ENCODE measurements around the gene NRK.
"Not testable (repeated sequence)": the region's sequence is repeated elsewhere in the genome, so short reads cannot be mapped to it uniquely, and the experiment has no call there.

Gene NRK

DNA sequence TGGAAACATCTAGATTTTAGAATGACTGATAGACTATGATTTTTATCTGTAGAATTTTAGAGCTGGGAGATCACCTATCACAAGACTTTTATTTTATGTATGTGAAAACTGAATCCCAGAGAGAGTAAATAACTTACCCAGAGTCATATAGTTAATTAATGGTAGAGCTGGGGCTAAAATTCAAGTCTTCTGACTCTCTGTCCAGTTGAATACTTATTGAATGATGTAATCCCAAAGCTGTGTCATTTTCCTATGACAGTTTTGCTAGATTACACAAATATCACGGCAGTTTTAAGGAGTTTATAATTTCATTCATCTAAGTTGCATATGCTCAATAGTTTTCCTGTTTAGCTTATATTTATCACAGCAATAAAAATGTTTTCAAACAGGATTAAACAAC lies 6.7 kb downstream of the NRK start:
- Histone ChIP-seq H3K4ac (ENCODE audit: low read depth, low read length) (no peak overlapping the region), H2AK5ac (ENCODE audit: low read length) (no peak overlapping the region), H3K23ac (ENCODE audit: low read length) (no peak overlapping the region), H3K18ac (ENCODE audit: low read length) (no peak overlapping the region), H4K5ac (ENCODE audit: low read length) (no peak overlapping the region), H3K79me2 (ENCODE audit: control insufficient read depth, insufficient read depth, low read length) (no peaks in the 10 kb centered on the region), H3K56ac (ENCODE audit: low read length) (no peak overlapping the region), H2BK5ac (ENCODE audit: low read length) (no peak overlapping the region), H3K27me3 (ENCODE audit: insufficient read depth, low read length, poor library complexity) (no peaks in the 10 kb centered on the region), H3K4me3 (ENCODE audit: low read length) (no peak overlapping the region), H2BK15ac (replicated peaks; ENCODE audit: low read depth) (no peak overlapping the region), H3K27ac (ENCODE audit: low read depth, low read length) (no peak overlapping the region), H3K79me1 (ENCODE audit: low read length) (no peaks in the 10 kb centered on the region), H2BK120ac (ENCODE audit: low read depth, low read length) (no peak overlapping the region), H4K8ac (ENCODE audit: low read depth, low read length) (no peak overlapping the region), H3K4me1 (ENCODE audit: control insufficient read depth, low read depth, low read length) (no peaks in the 10 kb centered on the region), H3K4me2 (ENCODE audit: low read length) (no peak overlapping the region), H3K36me3 (ENCODE audit: control insufficient read depth, insufficient read depth, low read length) (no peaks in the 10 kb centered on the region), H3K9ac (ENCODE audit: low read length) (no peak overlapping the region)
- DNase-seq, result no peak
- no CpG with 5 or more reads among the region's 1 CpG for WGBS (ENCODE audit: extremely low coverage, insufficient coverage, low lambda C conversion rate)

DNA sequence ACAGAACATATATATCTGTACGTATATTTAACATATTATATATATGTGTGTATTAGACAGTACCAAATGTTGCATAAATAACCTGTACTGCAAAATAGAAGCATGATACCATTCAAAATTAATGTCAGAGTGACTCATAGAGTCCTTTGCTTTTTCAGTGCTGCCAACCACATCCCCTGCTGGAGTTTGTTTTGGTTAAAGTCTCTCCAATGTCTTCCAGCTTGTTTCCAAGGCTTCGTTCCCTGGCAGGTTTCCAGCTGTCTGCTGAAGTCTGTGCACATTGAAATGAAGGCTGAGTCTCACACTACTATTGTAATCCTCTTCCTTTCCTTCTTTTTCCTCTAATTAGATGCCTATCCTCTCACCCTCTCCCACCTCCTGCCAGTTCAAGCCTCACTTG lies 14.9 kb downstream of the NRK start:
- WGBS (ENCODE audit: extremely low coverage, insufficient coverage, low lambda C conversion rate), result no CpG with 5 or more reads among the region's 2 CpGs
- H3K79me1 ChIP-seq (ENCODE audit: low read length), result no peaks in the 10 kb centered on the region
- H3K4ac ChIP-seq (ENCODE audit: low read depth, low read length), result no peak overlapping the region
- no peak overlapping the region for H4K5ac ChIP-seq (ENCODE audit: low read length)
- H3K27ac ChIP-seq (ENCODE audit: low read depth, low read length), result no peak overlapping the region
- H2BK5ac ChIP-seq (ENCODE audit: low read length), result no peak overlapping the region
- H4K8ac ChIP-seq (ENCODE audit: low read depth, low read length), result no peak overlapping the region
- no peak for DNase-seq
- no peak overlapping the region for H2BK120ac ChIP-seq (ENCODE audit: low read depth, low read length)
- no peak overlapping the region for H2AK5ac ChIP-seq (ENCODE audit: low read length)
- no peak overlapping the region for H3K9ac ChIP-seq (ENCODE audit: low read length)
- no peak overlapping the region for H3K23ac ChIP-seq (ENCODE audit: low read length)
- no peak overlapping the region for H3K4me3 ChIP-seq (ENCODE audit: low read length)
- H3K27me3 ChIP-seq (ENCODE audit: insufficient read depth, low read length, poor library complexity), result no peaks in the 10 kb centered on the region
- no peak overlapping the region for H3K56ac ChIP-seq (ENCODE audit: low read length)
- H3K18ac ChIP-seq (ENCODE audit: low read length), result no peak overlapping the region
- no peak overlapping the region for H3K4me2 ChIP-seq (ENCODE audit: low read length)
- no peak overlapping the region for H2BK15ac ChIP-seq (replicated peaks; ENCODE audit: low read depth)
- H3K4me1 ChIP-seq (ENCODE audit: control insufficient read depth, low read depth, low read length), result no peaks in the 10 kb centered on the region
- H3K36me3 ChIP-seq (ENCODE audit: control insufficient read depth, insufficient read depth, low read length), result no peaks in the 10 kb centered on the region
- H3K79me2 ChIP-seq (ENCODE audit: control insufficient read depth, insufficient read depth, low read length), result no peaks in the 10 kb centered on the region

DNA sequence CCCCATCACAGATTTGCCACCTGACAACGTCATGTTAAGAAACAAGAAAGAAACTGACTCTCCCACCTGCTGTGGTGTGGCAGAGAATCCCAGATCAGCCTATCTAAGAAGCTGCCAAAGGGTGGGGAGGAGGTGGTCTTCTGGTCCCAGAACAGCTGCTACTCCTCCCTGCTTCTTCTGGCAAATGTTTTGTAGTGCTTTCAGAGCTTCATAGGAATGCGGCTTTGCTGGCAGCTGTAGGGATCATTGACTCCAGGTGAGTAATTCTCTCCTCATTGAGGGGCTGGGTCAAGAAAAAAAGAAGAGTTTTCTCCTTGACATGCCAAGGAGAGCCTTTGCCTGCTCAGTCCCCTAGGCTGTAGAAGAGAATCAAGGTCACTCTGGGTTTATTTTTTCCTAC lies 23.3 kb downstream of the NRK start:
- H3K9ac ChIP-seq (ENCODE audit: low read length), result no peak overlapping the region
- no peaks in the 10 kb centered on the region for H3K79me2 ChIP-seq (ENCODE audit: control insufficient read depth, insufficient read depth, low read length)
- H2AK5ac ChIP-seq (ENCODE audit: low read length), result no peak overlapping the region
- H3K56ac ChIP-seq (ENCODE audit: low read length), result no peak overlapping the region
- H4K5ac ChIP-seq (ENCODE audit: low read length), result no peak overlapping the region
- H3K23ac ChIP-seq (ENCODE audit: low read length), result no peak overlapping the region
- no peak overlapping the region for H2BK15ac ChIP-seq (replicated peaks; ENCODE audit: low read depth)
- no peak overlapping the region for H3K4me3 ChIP-seq (ENCODE audit: low read length)
- H2BK5ac ChIP-seq (ENCODE audit: low read length), result no peak overlapping the region
- H3K36me3 ChIP-seq (ENCODE audit: control insufficient read depth, insufficient read depth, low read length), result no peaks in the 10 kb centered on the region
- no peak overlapping the region for H3K4me2 ChIP-seq (ENCODE audit: low read length)
- H3K27me3 ChIP-seq (ENCODE audit: insufficient read depth, low read length, poor library complexity), result no peaks in the 10 kb centered on the region
- H3K18ac ChIP-seq (ENCODE audit: low read length), result no peak overlapping the region
- H2BK120ac ChIP-seq (ENCODE audit: low read depth, low read length), result no peak overlapping the region
- no peaks in the 10 kb centered on the region for H3K79me1 ChIP-seq (ENCODE audit: low read length)
- DNase-seq, result peak; percentile 22
- H3K4ac ChIP-seq (ENCODE audit: low read depth, low read length), result no peak overlapping the region
- H3K4me1 ChIP-seq (ENCODE audit: control insufficient read depth, low read depth, low read length), result no peaks in the 10 kb centered on the region
- H4K8ac ChIP-seq (ENCODE audit: low read depth, low read length), result no peak overlapping the region
- WGBS (ENCODE audit: extremely low coverage, insufficient coverage, low lambda C conversion rate), result no CpG with 5 or more reads among the region's 2 CpGs
- no peak overlapping the region for H3K27ac ChIP-seq (ENCODE audit: low read depth, low read length)

DNA sequence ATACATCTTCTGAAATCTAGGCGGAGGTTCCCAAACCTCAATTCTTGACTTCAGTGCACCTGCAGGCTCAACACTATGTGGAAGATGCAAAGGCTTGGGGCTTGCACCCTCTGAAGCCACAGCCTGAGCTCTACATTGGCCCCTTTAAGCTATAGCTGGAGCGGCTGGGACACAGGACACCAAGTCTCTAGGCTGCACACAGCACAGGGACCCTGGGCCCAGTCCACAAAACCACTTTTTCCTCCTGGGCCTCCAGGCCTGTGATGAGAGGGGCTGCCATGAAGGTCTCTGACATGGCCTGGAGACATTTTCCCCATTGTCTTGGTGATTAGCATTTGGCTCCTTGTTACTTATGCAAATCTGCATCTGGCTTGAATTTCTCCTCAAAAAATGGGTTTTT lies 27.8 kb downstream of the NRK start:
- not testable (repeated sequence) for H3K23ac ChIP-seq (ENCODE audit: low read length); H2BK5ac ChIP-seq (ENCODE audit: low read length); H3K56ac ChIP-seq (ENCODE audit: low read length); H3K4me1 ChIP-seq (ENCODE audit: control insufficient read depth, low read depth, low read length); H4K8ac ChIP-seq (ENCODE audit: low read depth, low read length); H3K9ac ChIP-seq (ENCODE audit: low read length); H2BK15ac ChIP-seq (replicated peaks; ENCODE audit: low read depth); H3K4ac ChIP-seq (ENCODE audit: low read depth, low read length); H3K79me1 ChIP-seq (ENCODE audit: low read length); H3K27me3 ChIP-seq (ENCODE audit: insufficient read depth, low read length, poor library complexity); H3K27ac ChIP-seq (ENCODE audit: low read depth, low read length); H3K4me3 ChIP-seq (ENCODE audit: low read length); H2AK5ac ChIP-seq (ENCODE audit: low read length); H3K79me2 ChIP-seq (ENCODE audit: control insufficient read depth, insufficient read depth, low read length); H4K5ac ChIP-seq (ENCODE audit: low read length); H2BK120ac ChIP-seq (ENCODE audit: low read depth, low read length); DNase-seq; H3K18ac ChIP-seq (ENCODE audit: low read length); H3K4me2 ChIP-seq (ENCODE audit: low read length); H3K36me3 ChIP-seq (ENCODE audit: control insufficient read depth, insufficient read depth, low read length)
- WGBS (ENCODE audit: extremely low coverage, insufficient coverage, low lambda C conversion rate), result no CpG with 5 or more reads among the region's 2 CpGs

DNA sequence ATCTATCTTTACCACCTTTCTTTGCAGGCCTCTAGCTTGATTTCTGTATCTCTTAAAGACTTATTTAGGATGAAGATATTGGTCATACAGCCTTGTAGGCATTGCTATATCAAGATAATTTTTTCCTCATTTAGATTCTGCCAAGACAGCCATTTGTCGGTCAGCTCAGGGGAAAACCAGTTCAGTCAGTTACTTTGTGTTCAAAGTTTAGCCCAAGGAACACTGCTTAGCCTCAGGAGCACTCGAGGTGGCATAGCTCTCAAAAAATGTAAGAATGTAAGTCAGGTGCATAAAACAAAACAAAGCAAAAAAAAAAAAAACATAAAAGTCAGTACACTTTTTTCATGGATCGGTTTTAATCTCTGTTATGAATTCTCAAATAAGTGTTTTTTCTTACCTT lies 43.4 kb downstream of the NRK start:
- H2BK15ac ChIP-seq (replicated peaks; ENCODE audit: low read depth), result no peak overlapping the region
- no peak overlapping the region for H3K4ac ChIP-seq (ENCODE audit: low read depth, low read length)
- no peak overlapping the region for H4K5ac ChIP-seq (ENCODE audit: low read length)
- H3K27me3 ChIP-seq (ENCODE audit: insufficient read depth, low read length, poor library complexity), result no peaks in the 10 kb centered on the region
- H2BK120ac ChIP-seq (ENCODE audit: low read depth, low read length), result no peak overlapping the region
- H3K27ac ChIP-seq (ENCODE audit: low read depth, low read length), result no peak overlapping the region
- no peak overlapping the region for H3K23ac ChIP-seq (ENCODE audit: low read length)
- no peak overlapping the region for H3K56ac ChIP-seq (ENCODE audit: low read length)
- WGBS (ENCODE audit: extremely low coverage, insufficient coverage, low lambda C conversion rate), result no CpG with 5 or more reads among the region's 3 CpGs
- H4K8ac ChIP-seq (ENCODE audit: low read depth, low read length), result no peak overlapping the region
- no peak overlapping the region for H3K4me2 ChIP-seq (ENCODE audit: low read length)
- no peak overlapping the region for H3K9ac ChIP-seq (ENCODE audit: low read length)
- H3K79me2 ChIP-seq (ENCODE audit: control insufficient read depth, insufficient read depth, low read length), result no peaks in the 10 kb centered on the region
- no peaks in the 10 kb centered on the region for H3K79me1 ChIP-seq (ENCODE audit: low read length)
- H2AK5ac ChIP-seq (ENCODE audit: low read length), result no peak overlapping the region
- no peaks in the 10 kb centered on the region for H3K4me1 ChIP-seq (ENCODE audit: control insufficient read depth, low read depth, low read length)
- no peak for DNase-seq
- no peak overlapping the region for H3K18ac ChIP-seq (ENCODE audit: low read length)
- no peak overlapping the region for H3K4me3 ChIP-seq (ENCODE audit: low read length)
- H3K36me3 ChIP-seq (ENCODE audit: control insufficient read depth, insufficient read depth, low read length), result no peaks in the 10 kb centered on the region
- H2BK5ac ChIP-seq (ENCODE audit: low read length), result no peak overlapping the region

DNA sequence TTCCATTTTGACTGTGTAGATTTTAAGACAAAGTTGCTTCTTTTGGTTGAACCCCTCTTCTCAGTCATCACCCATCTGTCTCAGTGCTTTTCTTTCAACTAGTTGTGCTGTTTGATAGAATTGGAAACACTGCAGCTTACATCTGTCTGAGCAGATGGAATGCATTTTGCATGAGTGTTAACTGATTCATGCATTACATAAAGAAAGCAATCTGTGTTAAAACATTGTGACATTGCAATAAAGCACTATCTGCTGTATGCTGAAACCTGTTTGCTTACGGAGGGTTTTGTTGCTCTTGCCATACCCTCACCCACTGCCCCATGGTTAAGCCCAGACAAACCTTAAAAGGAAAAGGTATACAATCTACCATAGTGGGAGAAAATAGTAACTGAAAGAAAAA lies 47.4 kb downstream of the NRK start:
- Histone ChIP-seq H2BK5ac (ENCODE audit: low read length) (no peak overlapping the region), H3K27me3 (ENCODE audit: insufficient read depth, low read length, poor library complexity) (no peaks in the 10 kb centered on the region), H3K79me1 (ENCODE audit: low read length) (no peaks in the 10 kb centered on the region), H3K9ac (ENCODE audit: low read length) (no peak overlapping the region), H2BK120ac (ENCODE audit: low read depth, low read length) (no peak overlapping the region), H3K23ac (ENCODE audit: low read length) (no peak overlapping the region), H2BK15ac (replicated peaks; ENCODE audit: low read depth) (no peak overlapping the region), H4K8ac (ENCODE audit: low read depth, low read length) (no peak overlapping the region), H4K5ac (ENCODE audit: low read length) (no peak overlapping the region), H3K79me2 (ENCODE audit: control insufficient read depth, insufficient read depth, low read length) (no peaks in the 10 kb centered on the region), H3K56ac (ENCODE audit: low read length) (no peak overlapping the region), H2AK5ac (ENCODE audit: low read length) (no peak overlapping the region), H3K4me2 (ENCODE audit: low read length) (no peak overlapping the region), H3K4me3 (ENCODE audit: low read length) (no peak overlapping the region), H3K27ac (ENCODE audit: low read depth, low read length) (no peak overlapping the region), H3K4ac (ENCODE audit: low read depth, low read length) (no peak overlapping the region), H3K36me3 (ENCODE audit: control insufficient read depth, insufficient read depth, low read length) (no peaks in the 10 kb centered on the region), H3K4me1 (ENCODE audit: control insufficient read depth, low read depth, low read length) (no peaks in the 10 kb centered on the region), H3K18ac (ENCODE audit: low read length) (no peak overlapping the region)
- WGBS (ENCODE audit: extremely low coverage, insufficient coverage, low lambda C conversion rate), result no CpG with 5 or more reads among the region's 1 CpG
- DNase-seq, result no peak

Measured in mesendoderm (in vitro differentiated cells).